Thoracic aorta (tissue), 2 donors: ENCODE results near the gene TUT1. TPM values are rescaled to one million over a fixed set of nuclear protein-coding genes. Genes with fewer than 3 reads are reported as not detected.
A peak's percentile ranks its signal among the peaks of the same experiment; 100 is the strongest.

ENCODE experiments used
- ATAC-seq: fragments of 150-250 bp; one replicate; pipeline ENCODE4 v1.8.0; 2017; ENCODE audit warnings: low read depth; ENCODE audit not compliant: insufficient number of reproducible peaks, low FRiP score
- DNase-seq: peaks from one replicate; pipeline ENCODE4 v3.0.0-alpha.2; 2020; ENCODE audit warnings: low spot score
- H3K27ac ChIP-seq, 2 donors: fragments of 200-600 bp; sonication (generic); 1 replicate in 1 of 2; 2 replicates in 1 of 2; pipeline ENCODE4 v1.5.1; 2016; ENCODE audit warnings: mild to moderate bottlenecking in 2 of 2, moderate library complexity in 2 of 2
- H3K27me3 ChIP-seq: fragments of 200-600 bp; sonication (generic); replicated peaks from 2 replicates; pipeline ENCODE4 v1.6.0; 2016; ENCODE audit warnings: mild to moderate bottlenecking; ENCODE audit not compliant: insufficient read depth
- H3K36me3 ChIP-seq: fragments of 200-600 bp; sonication (generic); one replicate; pipeline ENCODE4 v1.5.1; 2016
- H3K4me1 ChIP-seq, 2 donors: fragments of 200-600 bp; sonication (generic); 1 replicate in 1 of 2; 2 replicates in 1 of 2; pipeline versions ENCODE4 v1.5.1 to v1.6.0; 2016; ENCODE audit warnings: low read depth in 2 of 2, mild to moderate bottlenecking in 1 of 2; ENCODE audit not compliant: control insufficient read depth in 1 of 2
- H3K4me3 ChIP-seq: fragments of 200-600 bp; sonication (generic); 2 replicates; pipeline ENCODE4 v1.5.1; 2016; ENCODE audit warnings: mild to moderate bottlenecking
- H3K9me3 ChIP-seq: fragments of 200-600 bp; sonication (generic); 2 replicates; pipeline ENCODE4 v1.5.1; 2016
- total RNA-seq, 2 donors: library from RNA; depleted of rRNA; stranded (reverse); fragments of >200 nt; gene quantifications; one replicate each; pipeline versions ENCODE4 v1.1.0 to v1.2.3, GENCODE V29; 2016
- TF ChIP-seq, protein P1 (sequence below): fragments of 200-600 bp; sonication (generic); IDR thresholded peaks from one replicate; pipeline ENCODE4 v1.5.1; 2019; ENCODE audit warnings: antibody characterized with exemption

The TUT1 gene
- total RNA-seq, 2 donors from 2014 or later: 9.5 to 12.5 TPM

DNA sequence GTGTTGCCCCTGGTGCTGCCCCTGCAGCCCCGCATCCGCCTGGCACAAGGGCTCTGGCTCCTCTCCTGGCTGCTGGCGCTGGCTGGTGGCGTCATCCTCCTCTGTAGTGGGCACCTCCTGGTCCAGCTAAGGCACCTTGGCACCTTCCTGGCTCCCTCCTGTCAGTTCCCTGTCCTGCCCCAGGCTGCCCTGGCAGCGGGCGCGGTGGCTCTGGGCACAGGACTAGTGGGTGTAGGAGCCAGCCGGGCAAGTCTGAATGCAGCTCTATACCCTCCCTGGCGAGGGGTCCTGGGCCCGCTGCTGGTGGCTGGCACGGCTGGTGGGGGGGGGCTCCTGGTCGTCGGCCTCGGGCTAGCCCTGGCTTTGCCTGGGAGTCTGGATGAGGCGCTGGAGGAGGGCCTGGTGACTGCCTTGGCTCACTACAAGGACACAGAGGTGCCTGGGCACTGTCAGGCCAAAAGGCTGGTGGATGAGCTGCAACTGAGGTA lies 22.0 kb upstream of the TUT1 start:
- no peaks in the 10 kb centered on the region for H3K27me3 ChIP-seq

DNA sequence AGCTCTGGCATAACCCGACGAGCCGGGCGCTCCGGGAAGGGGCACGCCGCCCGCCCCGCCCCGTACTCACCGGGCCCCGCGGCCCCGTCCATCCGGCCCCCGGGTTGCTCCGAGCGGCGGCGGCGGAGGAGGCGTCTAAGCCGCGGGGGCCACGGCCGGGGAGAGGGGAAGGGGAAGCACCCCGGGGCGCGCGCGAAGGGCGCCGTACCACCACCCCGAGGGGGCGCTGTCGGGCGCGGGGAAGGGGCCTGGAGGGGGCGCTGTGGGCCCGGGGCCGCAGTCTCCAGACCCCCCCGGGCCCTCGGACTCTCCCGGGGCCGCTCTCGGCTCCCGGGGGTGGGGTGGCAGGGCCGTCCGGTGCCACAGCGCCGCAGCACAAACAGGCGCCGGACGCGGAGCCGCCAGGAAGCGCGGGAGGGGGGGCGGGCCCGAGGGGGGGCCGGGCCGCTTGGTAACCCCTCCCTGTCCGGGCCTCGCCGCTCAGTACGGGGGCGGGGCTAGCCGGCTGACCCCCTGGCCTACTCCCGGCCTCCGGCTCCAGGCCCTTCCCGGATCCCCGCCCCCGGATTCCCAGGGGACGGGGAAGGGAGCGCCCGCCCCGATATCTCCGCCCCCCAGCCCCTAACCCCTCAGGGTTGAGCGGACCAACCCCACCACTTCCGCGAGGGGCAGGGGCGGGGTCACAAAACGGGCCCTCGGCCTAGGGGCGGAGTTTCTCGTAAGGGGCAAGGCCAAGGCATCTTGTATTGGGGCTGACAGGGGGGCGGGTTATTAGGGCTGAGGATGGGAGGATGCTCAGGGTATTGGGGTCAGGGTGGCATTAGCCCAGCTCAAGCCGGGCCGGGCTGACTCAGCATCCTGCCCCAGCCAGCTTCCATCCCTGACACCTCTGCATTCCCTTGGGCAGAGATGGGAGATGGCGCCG lies 21.3 kb upstream of the TUT1 start, which contains the start of the genes EML3 and ROM1:
EML3 (minus strand) TSS at position 410 of the 925 bp plus-strand sequence; CDS start at position 92, 318 bp downstream.
ROM1 (plus strand) TSS at position 892 of the 925 bp plus-strand sequence; CDS start at position 917, 25 bp downstream.
- TF ChIP-seq, protein P1, sequence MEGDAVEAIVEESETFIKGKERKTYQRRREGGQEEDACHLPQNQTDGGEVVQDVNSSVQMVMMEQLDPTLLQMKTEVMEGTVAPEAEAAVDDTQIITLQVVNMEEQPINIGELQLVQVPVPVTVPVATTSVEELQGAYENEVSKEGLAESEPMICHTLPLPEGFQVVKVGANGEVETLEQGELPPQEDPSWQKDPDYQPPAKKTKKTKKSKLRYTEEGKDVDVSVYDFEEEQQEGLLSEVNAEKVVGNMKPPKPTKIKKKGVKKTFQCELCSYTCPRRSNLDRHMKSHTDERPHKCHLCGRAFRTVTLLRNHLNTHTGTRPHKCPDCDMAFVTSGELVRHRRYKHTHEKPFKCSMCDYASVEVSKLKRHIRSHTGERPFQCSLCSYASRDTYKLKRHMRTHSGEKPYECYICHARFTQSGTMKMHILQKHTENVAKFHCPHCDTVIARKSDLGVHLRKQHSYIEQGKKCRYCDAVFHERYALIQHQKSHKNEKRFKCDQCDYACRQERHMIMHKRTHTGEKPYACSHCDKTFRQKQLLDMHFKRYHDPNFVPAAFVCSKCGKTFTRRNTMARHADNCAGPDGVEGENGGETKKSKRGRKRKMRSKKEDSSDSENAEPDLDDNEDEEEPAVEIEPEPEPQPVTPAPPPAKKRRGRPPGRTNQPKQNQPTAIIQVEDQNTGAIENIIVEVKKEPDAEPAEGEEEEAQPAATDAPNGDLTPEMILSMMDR: peak; percentile 82
- Histone ChIP-seq H3K36me3 (peaks cover 31% of the 10 kb centered on the region), H3K4me1 (peaks cover 11 to 34% of the 10 kb centered on the region in 2 donors), H3K27me3 (no peaks in the 10 kb centered on the region), H3K27ac (peak within 1 kb of the TSS; percentile 87 to 95), H3K4me3 (peak within 1 kb of the TSS; percentile 80), H3K9me3 (no peaks in the 10 kb centered on the region)
- DNase-seq (peak; percentile 85), ATAC-seq (peak; percentile 77)

More for the DNA sequence above, 22.0 kb upstream of the TUT1 start:
- ATAC-seq: no peak
- DNase-seq: peak; percentile 40
- peaks cover 27% of the 10 kb centered on the region for H3K36me3 ChIP-seq
- H3K4me3 ChIP-seq: peak overlapping the region; percentile 80
- peak overlapping the region; percentile 87 to 95 for H3K27ac ChIP-seq
- TF ChIP-seq, protein P1: no peak
- no peaks in the 10 kb centered on the region for H3K9me3 ChIP-seq
- H3K4me1 ChIP-seq: peaks cover 11 to 34% of the 10 kb centered on the region in 2 donors

DNA sequence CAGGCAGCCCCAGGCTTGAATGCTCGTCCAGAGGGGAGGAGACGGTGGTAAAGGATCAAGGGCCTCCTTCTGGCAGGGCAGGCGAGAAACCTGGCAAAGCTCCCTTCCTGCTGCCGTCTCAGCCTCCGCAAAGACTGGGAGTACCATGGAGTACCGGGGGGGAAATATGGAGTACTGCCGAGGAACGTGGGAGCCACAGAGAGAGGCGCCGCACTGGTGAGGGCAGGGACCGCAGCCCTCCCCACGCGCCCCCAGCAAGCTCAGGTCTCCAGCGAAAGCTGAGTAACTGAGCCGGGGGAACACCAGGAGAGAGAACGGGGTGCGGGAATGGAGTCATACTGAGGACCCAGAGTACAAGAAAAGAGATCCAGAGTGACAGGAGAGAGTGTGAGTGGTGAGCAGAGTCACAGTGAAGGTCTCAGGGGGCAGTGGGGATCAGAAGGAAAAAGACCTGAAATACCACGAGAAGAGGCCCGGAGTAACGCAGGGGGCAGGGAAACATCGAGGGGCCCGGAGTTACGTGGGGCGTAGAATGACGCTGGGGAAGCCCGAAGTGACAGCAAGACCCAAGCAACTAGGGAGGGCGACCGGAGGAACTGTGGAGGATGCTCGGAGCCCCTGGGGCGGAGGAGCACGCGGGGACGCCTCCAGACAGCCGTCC lies 20.5 kb upstream of the TUT1 start:
- DNase-seq (no peak), ATAC-seq (no peak)
- Histone ChIP-seq H3K9me3 (no peaks in the 10 kb centered on the region), H3K27ac (peak overlapping the region; percentile 87 to 95), H3K4me3 (peak overlapping the region; percentile 80), H3K36me3 (peaks cover 26% of the 10 kb centered on the region), H3K27me3 (no peaks in the 10 kb centered on the region), H3K4me1 (peaks cover 11 to 34% of the 10 kb centered on the region in 2 donors)
- TF ChIP-seq, protein P1: no peak

DNA sequence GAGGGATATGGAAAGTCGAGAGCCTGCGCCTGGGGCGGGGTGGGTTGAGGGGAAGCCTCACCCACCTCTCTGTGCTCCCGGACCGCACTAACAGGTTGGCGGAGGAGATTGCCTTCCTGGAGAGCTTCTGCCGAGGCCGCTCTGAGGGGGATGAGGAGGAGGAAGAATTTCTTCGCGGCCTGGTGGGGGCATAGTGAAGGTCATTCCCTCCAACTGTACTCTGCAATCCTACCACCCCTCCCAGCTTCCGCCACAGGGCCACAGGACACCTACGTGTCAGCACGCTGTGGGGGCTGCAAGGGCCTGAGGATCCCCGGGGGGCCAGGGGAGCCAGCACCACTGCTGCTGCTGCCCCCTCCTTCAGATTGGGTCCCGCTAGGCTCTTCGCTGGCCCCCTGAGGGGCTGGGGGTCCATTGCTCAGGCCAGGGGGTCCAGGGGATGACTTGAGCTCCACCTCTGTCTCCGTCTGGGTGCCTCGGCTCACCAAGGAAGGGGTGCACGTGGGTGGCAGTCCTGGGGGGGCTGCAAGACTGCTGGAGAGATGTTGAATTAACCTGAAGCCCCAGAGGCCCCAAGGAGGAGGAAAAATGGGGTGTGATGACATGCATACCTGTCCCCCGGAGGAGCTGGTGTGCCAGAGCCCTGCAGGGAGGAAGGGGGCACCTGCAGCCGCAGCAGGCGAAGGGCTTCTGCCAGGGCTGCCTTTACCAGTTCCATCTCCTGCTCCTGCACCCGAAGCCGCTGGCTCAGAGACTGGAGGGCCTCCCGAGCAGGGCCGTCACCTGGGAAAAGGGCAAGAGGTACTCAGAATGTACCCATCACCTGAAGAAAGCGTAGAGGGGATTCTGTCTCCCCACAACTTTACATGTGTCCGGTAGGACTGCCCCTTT lies 19.7 kb upstream of the TUT1 start:
- Histone ChIP-seq H3K27ac (peak overlapping the region; percentile 87 to 95), H3K36me3 (peaks cover 25% of the 10 kb centered on the region)
- ATAC-seq: no peak

More for the DNA sequence above, 19.7 kb upstream of the TUT1 start:
- TF ChIP-seq, protein P1: no peak
- DNase-seq: no peak
- no peaks in the 10 kb centered on the region for H3K27me3 ChIP-seq
- H3K9me3 ChIP-seq: no peaks in the 10 kb centered on the region
- H3K4me1 ChIP-seq: peaks cover 11 to 34% of the 10 kb centered on the region in 2 donors
- H3K4me3 ChIP-seq: peak overlapping the region; percentile 80
